Measurements from ENCODE around the gene FTCD. TPM values are rescaled to one million over a fixed set of nuclear protein-coding genes. Genes with fewer than 3 reads are reported as not detected.

FTCD gene
- polyA plus RNA-seq, 3 donors, result not detected

GRCh38 chr21:46188226-46189212 is 33.1 kb upstream of the FTCD start:
- H3K27me3 ChIP-seq (ENCODE audit: control insufficient read depth in 2 of 2, insufficient read depth in 2 of 2, low read length in 2 of 2), result no peaks in the 10 kb centered on the region
- Mint-ChIP-seq H3K36me3 (peaks cover 3 to 12% of the 10 kb centered on the region in 2 donors), H3K9me3 (no peaks in the 10 kb centered on the region), H3K27me3 (ENCODE audit: low read depth in 3 of 3) (peaks cover 0 to 2% (median 2%) of the 10 kb centered on the region in 3 donors), H3K4me1 (peaks cover 10% of the 10 kb centered on the region), H3K4me3 (no peak overlapping the region), H3K27ac (no peak overlapping the region)
- no peaks in the 10 kb centered on the region for H3K79me2 ChIP-seq (ENCODE audit: insufficient read depth, low read length)
- TF ChIP-seq CTCF (IDR thresholded peaks at IDR 0.05), result no peak
- H3K4me3 ChIP-seq (replicated peaks in 1 of 3; ENCODE audit: low read depth in 2 of 3, low read length in 3 of 3), result no peak overlapping the region
- H3K4me1 ChIP-seq (ENCODE audit: control insufficient read depth in 1 of 2, insufficient read depth in 2 of 2, low read length in 2 of 2), result peaks cover 4 to 5% of the 10 kb centered on the region in 2 donors
- no peaks in the 10 kb centered on the region for H4K20me1 ChIP-seq (ENCODE audit: insufficient read depth, low read length)
- no peak overlapping the region for H3K9ac ChIP-seq (ENCODE audit: insufficient read depth, low read length, poor library complexity, severe bottlenecking)
- H3K4me2 ChIP-seq (replicated peaks; ENCODE audit: extremely low read depth, low read length, poor library complexity, severe bottlenecking), result no peak overlapping the region
- intact Hi-C loops (cut with micrococcal nuclease), result loop anchor here (5.0 to 10.0 kb wide), 3 partner anchors 134 to 269 kb away; partner anchors contain the start of genes C21orf58 (in 2 of the 2), PCNT (in 2 of the 2) and DIP2A (in 1 of the 2)
- peaks cover under 1 to 8% of the 10 kb centered on the region in 2 donors for H3K36me3 ChIP-seq (replicated peaks in 1 of 2; ENCODE audit: control insufficient read depth in 1 of 2, insufficient read depth in 2 of 2, low read length in 2 of 2)
- no peak overlapping the region for H2AFZ ChIP-seq (ENCODE audit: insufficient read depth, low read depth, low read length, poor library complexity, severe bottlenecking)
- no peak overlapping the region for H3K27ac ChIP-seq (ENCODE audit: low read depth in 1 of 2, low read length in 2 of 2)
- DNase-seq, result peak in 1 of 3 donors; percentile 36
- 91% methylated on average over 5 of the region's 17 CpGs for WGBS (ENCODE audit: insufficient coverage)
- no peaks in the 10 kb centered on the region for H3K9me3 ChIP-seq (replicated peaks in 1 of 2; ENCODE audit: control insufficient read depth in 1 of 2, insufficient read depth in 1 of 2, low read length in 2 of 2)

GRCh38 chr21:46187814-46188213 is 32.4 kb upstream of the FTCD start:
- no peak overlapping the region for H3K27ac ChIP-seq (ENCODE audit: low read depth in 1 of 2, low read length in 2 of 2)
- H3K4me1 ChIP-seq (ENCODE audit: control insufficient read depth in 1 of 2, insufficient read depth in 2 of 2, low read length in 2 of 2), result peaks cover 4 to 5% of the 10 kb centered on the region in 2 donors
- 91% methylated on average over 5 of the region's 7 CpGs for WGBS (ENCODE audit: insufficient coverage)
- H3K9me3 ChIP-seq (replicated peaks in 1 of 2; ENCODE audit: control insufficient read depth in 1 of 2, insufficient read depth in 1 of 2, low read length in 2 of 2), result no peaks in the 10 kb centered on the region
- H3K4me2 ChIP-seq (replicated peaks; ENCODE audit: extremely low read depth, low read length, poor library complexity, severe bottlenecking), result no peak overlapping the region
- peaks cover 10% of the 10 kb centered on the region for H3K4me1 Mint-ChIP-seq
- no peak for DNase-seq
- no peak overlapping the region for H3K4me3 ChIP-seq (replicated peaks in 1 of 3; ENCODE audit: low read depth in 2 of 3, low read length in 3 of 3)
- H3K36me3 Mint-ChIP-seq, result peaks cover 0 to 10% of the 10 kb centered on the region in 2 donors
- H4K20me1 ChIP-seq (ENCODE audit: insufficient read depth, low read length), result no peaks in the 10 kb centered on the region
- no peaks in the 10 kb centered on the region for H3K9me3 Mint-ChIP-seq
- H3K9ac ChIP-seq (ENCODE audit: insufficient read depth, low read length, poor library complexity, severe bottlenecking), result no peak overlapping the region
- H3K27me3 ChIP-seq (ENCODE audit: control insufficient read depth in 2 of 2, insufficient read depth in 2 of 2, low read length in 2 of 2), result no peaks in the 10 kb centered on the region
- TF ChIP-seq CTCF (IDR thresholded peaks at IDR 0.05), result no peak
- H3K27ac Mint-ChIP-seq, result no peak overlapping the region
- no peak overlapping the region for H3K4me3 Mint-ChIP-seq
- intact Hi-C loops (cut with micrococcal nuclease), result loop anchor here (5.0 to 10.0 kb wide), 3 partner anchors 134 to 269 kb away; partner anchors contain the start of genes C21orf58 (in 2 of the 2), PCNT (in 2 of the 2) and DIP2A (in 1 of the 2)
- no peaks in the 10 kb centered on the region for H3K79me2 ChIP-seq (ENCODE audit: insufficient read depth, low read length)
- H2AFZ ChIP-seq (ENCODE audit: insufficient read depth, low read depth, low read length, poor library complexity, severe bottlenecking), result no peak overlapping the region
- H3K36me3 ChIP-seq (replicated peaks in 1 of 2; ENCODE audit: control insufficient read depth in 1 of 2, insufficient read depth in 2 of 2, low read length in 2 of 2), result peaks cover 0 to 1% of the 10 kb centered on the region in 2 donors
- H3K27me3 Mint-ChIP-seq (ENCODE audit: low read depth in 3 of 3), result peaks cover 0 to 2% (median 2%) of the 10 kb centered on the region in 3 donors

Measured in CD14-positive monocyte (primary cell).